ENCODE results near the gene AADAT.
"Not testable (repeated sequence)": the region's sequence is repeated elsewhere in the genome, so short reads cannot be mapped to it uniquely, and the experiment has no call there.

The AADAT gene

DNA sequence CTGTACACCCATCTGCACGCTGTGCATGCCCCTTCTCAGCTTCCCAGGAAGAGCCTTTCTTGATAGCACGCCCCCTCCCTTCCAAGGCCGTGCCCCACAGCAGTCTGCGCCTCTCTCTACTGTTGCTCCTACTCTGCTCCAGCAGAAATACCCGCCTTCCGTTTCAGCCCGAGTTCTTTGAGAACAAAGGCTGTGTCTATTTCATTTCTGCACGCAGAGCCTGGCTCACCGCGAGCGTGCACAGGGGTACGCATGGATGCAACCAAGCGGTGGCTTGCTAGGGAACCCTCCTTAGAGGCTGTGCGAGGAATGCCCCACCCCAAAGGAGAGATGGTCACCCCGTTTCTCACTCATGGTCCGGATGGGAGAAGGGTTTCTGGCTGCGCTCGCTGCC, 485 bp downstream of the AADAT start:
- no peak for FAIRE-seq

DNA sequence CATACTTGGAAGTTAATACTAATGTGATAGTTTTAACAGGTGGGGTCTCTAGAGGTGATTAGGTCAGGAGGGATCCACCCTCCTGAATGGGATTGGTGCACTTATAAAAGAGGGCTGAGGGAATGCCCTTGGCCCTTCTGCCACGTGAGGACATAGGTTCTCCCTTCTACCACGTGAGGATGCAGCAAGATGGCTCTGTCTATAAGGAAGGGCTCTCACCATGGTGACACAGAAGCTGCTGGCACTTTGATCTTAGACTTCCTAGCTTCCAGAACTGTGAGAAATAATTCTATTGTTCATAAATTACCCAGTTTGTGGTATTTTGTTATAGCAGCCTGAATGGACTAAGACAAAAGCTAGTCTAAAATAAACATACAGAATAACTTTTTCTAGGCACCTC, 1.0 kb downstream of the AADAT start:
- FAIRE-seq, result no peak

DNA sequence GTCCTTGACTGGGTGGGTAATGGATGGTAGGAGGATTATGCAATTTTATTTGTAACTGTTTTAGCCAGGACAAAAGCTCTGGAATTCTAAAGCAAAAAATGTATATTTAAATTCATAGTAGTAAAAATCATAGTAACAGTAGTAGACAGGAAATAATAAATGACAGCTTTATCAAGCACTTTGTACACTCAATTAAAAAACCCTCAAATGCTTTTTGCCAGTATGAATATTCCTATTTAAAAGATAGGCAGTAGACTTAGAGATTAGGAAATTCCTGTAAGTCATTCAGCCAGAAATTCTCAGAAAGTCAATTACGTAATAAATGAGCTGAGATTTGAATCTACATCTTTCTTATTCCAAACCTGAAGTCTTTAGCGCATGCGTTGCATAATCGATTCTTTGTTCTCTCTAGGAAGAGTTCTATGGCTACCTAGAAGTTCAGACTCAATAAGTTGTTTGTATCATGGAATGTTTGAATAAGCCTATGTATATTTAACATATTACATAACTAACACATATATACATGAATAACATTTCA, 2.5 kb downstream of the AADAT start:
- no peak for FAIRE-seq

DNA sequence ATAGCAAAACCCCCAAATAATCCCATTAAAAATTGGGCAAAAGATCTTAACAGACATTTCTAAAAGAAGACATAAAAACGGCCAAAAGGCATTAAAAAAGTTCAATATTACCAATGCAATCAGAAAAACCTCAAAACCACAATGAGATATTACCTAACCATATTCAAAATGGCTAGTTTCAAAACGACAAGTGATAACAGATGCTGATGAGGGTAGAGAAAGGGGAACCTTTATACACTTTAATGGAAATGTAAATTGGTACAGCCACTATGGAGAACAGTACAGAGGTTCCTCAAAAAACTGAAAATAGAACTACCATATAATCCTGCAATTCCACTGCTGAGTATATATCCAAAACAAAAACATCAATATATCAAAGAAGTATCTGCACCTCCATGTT, 6.2 kb downstream of the AADAT start:
- no peak for FAIRE-seq

DNA sequence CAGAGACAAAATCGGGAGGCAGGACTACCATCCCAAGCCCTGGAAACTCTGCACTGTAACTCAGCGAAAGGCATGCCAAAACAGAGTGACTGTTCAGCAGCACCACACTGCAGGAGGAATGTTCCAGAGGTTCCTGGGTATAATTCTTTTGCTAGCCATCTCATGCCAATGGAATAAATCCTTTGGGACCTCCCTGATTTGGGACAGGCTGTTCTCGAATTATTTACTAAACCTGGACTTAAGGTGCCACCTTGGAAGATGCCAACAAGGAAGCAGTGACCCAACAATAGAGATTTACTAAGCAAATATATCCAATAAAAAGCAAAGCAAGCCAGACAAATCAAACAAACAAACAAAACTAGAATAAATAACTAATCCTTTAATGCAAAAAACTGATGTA, 9.3 kb downstream of the AADAT start:
- FAIRE-seq, result no peak

DNA sequence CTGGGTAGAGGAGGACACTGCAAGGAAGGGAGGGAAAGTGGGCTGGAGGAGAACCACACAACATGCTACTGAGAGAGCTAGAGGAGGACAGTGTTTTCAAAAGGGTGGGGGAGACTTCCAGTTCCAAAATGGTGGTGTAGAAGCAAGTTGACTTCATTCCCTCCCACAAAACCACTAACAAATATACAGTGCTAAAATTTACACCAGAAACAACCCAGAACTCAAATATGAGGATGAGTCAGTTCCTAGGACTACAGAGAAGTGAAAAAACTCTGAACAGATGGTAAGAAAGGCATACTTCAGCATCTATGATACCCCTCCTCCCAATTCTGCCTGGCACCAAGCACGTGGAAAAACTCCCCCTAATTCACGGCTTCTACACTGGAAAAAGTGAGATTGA, 9.8 kb downstream of the AADAT start:
- FAIRE-seq, result no peak

DNA sequence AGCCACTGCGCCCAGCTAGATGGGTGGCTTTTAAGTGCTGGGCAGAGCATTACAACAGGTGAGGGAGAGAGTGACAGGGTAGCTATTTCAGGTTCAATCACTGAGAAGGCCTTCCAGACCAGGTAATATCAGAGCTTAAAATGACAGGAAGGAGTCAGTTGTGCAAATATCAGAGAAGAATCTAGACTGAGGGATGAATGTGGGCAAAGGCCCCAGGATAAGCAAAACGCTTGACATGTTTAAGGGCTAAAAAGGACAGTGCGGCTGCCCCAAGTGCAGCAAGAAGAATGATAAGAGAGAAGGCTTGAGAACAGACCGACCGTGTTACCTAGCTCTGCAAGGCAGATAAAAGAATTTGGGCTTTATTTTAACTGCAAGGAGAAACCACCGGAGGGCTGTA, 18.6 kb downstream of the AADAT start:
- no peak for FAIRE-seq

DNA sequence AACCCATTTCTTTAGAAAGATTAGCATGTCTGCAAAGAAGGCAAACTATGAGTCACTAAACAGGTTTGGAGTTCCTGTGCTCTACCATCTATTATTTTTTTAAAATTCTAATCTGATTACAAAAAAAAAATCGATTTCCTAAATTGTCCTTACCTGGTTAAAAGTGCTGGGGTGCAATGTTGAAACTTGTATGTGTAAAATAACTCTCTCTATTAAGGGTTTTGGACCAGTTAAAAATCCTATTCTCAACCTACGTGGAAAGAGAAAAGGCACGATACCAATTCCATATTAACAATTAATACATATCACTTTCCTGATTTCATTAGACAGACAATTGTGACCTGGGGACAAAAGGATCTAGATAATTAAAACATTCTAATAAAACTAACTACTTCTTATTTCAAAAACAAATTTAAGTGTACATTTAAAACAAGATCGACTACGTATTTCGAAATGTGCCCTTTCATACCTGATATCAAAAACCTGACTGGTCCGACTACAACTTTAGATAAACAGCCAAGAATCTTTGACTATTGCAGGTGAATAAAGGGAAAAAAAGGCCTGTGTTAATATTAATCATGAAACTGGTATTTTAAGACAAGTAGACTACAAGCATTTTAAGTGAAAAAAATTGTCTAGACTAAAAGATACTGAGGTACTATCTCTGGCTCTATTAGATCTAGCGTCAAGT, 21.2 kb downstream of the AADAT start:
- FAIRE-seq, result no peak

DNA sequence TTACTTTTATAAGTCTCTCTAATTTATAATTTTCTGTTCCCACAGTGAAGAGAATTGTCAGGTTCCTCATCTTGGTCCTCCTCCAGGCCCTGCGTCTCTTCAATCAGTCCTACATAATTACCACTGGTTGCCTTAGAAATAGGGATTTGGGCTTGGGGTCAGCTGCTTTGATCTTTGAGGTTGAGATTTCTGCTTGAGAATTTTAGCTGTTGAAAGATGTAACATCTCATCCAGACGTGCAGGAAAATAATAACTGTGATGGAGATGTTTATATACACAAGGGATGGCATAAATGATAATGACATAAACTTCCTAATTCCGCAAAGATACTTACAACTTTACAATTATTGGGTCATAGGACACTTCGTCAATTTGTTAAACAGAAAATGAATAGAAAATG, 30.3 kb downstream of the AADAT start:
- no peak for FAIRE-seq

DNA sequence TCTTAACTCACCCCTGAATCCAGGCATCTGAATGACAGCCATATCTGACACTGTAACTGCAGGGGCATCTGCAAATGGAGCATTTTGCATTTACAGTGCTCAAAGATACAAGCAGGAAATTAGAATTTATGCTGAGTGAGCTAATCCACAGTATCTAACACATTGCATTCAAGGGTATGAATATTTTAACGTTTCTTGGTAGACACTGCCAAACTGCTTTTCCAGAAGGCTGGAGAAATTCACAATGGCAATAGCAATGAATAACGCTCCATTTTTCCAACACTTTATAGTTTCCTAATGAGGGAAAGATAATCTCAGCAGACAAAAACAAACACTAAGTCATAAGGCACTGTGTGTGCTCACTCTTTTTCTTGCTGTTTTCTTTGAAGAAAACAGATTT, 30.9 kb downstream of the AADAT start:
- no peak for FAIRE-seq

DNA sequence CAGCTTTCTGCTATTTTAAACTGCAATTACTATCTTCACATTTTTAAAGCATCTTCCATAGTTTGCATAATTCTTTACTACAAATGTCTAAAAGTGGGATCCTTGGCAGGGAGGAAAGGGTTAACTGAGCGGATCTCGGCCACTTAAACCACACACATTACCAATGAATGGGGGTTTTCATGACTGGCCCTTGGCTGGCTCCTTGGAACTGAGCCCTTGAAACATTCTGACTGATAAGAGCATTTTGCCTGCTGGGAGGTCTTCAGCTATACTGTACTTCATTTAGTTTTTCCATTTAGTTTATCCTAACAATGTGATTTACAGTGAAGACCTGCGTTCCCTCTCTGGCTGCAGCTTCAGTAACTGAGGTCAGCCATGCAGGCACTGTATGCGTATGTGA, 31.9 kb downstream of the AADAT start:
- FAIRE-seq, result no peak

DNA sequence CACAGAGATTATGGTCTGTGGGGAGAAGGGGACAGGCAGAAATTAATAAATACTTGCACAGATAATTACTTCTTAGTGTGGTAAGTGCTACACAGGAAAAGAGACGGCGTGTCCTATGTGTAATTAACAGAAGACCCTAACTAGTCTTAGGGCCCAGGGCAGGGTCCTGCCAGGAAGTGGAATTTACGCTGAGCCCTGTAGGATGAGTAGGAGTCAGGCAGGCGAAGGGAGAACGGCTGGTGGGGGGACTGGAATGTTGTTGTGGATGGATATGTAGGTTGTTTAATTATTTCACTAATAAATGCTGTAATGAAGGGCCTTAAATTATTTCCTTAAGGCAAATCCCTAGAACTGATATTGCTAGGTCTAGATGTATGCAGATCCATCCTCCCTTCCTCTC, 36.8 kb downstream of the AADAT start:
- FAIRE-seq, result no peak

DNA sequence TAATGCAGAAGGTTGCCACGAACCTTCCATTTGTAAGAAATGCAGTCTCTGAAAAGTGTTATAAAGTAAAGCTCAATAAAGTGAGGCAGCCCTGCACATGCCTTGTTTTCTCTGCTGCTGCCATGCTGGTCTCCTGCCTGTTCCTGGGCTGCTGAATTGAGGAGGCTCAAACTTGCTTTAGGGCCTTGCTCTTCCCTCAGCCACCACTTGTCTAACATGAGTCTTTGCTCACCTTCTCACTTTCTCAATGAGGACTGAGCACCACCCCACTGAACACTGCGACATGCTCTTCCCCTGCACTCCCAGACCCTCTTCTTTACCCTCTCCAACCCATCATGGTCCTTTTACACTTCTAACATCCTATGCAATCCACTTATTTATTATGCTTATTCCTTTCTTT, 38.4 kb downstream of the AADAT start:
- no peak for FAIRE-seq

DNA sequence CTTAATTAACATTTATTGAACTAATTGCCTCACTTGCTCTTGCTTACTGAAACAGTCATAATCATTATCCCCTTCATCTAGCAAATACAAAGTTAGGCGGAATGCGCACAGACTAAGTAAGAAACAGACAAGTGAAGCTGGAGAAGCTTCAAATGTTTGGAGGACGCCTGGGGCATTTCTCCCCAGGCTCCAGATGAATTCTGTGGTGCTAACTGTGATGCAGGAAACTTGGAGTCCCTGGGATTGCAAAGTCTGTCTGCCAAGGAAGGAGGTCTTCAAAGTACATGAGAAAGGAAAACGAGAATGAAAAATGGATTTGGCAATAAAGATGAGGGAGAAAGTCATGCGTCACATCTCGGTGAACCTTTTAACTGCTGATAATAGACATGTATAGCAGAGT, 40.0 kb downstream of the AADAT start:
- no peak for FAIRE-seq

DNA sequence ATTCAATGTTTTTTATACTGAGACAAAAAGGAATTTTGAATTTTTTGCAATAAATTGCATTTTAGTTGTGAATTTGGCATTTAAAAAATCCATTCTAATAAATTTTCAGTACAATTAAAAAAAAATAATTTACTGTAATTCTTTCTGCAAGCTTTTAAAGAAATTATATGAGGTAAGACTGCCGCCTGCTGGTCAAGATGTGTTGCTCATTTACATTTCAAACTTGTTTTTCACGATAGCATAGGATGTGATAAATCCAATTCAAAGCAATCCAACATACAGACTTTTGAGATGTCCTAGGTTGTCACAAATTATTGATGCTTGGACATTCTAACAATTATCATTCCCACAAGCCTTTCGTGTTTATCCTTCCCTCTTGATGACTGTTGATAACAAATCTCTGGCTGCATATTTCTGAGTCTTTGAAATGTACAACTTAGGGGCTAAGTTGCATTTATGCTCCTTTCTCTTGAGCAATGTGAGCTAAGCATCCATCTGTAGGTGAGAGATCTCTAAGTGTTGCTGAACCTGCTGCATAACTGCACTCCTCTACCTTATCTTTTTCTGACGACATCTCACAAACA, 41.9 kb downstream of the AADAT start:
- peak; percentile 95 for FAIRE-seq

DNA sequence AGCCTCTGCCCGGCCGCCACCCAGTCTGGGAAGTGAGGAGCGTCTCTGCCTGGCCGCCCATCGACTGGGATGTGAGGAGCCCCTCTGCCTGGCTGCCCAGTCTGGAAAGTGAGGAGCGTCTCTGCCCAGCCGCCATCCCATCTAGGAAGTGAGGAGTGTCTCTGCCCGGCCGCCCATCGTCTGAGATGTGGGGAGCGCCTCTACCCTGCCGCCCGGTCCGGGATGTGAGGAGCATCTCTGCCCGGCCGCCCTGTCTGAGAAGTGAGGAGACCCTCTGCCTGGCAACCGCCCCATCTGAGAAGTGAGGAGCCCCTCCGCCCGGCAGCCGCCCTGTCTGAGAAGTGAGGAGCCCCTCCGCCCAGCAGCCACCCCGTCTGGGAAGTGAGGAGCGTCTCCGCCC, 43.6 kb downstream of the AADAT start:
- FAIRE-seq, result not testable (repeated sequence)

DNA sequence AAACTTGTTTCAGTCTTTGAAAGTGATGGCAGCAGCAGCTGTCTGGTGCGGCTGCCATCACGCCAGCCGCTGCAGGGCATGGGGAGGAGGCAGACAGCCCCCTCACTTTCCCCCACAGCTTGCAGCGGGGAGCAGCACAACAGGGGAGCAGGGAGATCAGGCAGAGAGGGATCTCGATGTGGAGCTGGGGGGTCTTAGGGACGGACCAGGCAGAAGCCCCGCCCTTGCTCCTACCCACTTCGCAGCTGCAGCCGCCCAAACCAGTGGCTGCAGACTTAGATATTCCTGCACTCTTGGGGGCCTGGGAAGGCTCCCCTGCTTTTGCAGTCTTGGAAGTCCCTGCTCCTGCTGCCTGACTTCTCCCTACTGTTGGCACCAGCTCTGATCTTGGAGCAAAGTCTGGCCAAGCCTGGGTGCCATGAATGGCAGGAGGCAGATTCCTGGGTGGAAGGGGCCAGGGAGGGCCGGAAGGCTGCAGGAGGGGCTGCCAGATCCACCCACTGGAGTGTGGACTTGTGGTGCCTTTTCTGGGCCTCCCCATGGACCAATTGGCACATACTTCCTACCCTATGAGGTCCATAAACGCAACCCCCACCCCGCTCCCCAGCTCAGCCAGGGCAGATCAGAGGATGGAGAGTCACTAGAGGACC, 49.6 kb downstream of the AADAT start:
- FAIRE-seq, result no peak

DNA sequence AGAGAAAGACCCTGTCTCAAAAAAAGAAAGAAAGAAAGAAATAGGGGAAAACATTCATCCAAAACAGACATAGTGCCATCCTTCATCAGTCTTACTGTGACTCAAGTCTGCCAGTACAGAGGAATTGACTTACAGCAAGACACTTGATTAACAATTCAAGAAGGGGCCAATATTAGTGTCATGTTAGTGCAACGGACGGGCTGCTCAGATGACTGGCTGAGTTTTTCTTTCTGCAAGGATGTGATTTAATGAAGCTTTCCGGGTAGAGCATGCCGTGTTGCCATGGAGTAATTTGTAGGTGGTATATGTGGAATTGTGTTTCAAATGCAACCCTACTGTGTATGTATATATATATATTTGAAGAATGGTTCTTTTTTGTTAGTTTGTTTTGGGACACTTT, 51.0 kb downstream of the AADAT start:
- no peak for FAIRE-seq

DNA sequence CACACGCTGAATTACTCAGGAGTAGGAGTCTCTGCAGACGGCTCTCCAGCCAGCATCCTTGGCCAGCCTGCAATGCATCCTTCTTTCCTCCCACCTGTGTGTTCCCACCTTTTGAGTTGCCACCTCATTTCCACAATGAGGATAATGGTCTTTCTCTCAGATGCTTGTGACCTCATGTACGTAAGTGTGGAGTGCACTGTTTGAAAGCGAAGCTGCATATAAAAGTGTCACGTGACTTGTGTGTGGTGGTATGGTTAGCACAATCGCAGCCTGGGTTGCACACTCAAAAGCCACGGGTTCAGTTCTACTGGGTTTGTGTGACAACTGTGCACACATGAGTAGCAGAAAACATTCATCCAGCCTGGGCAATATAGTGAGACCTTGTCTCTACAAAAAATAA, 51.5 kb downstream of the AADAT start:
- FAIRE-seq, result no peak

DNA sequence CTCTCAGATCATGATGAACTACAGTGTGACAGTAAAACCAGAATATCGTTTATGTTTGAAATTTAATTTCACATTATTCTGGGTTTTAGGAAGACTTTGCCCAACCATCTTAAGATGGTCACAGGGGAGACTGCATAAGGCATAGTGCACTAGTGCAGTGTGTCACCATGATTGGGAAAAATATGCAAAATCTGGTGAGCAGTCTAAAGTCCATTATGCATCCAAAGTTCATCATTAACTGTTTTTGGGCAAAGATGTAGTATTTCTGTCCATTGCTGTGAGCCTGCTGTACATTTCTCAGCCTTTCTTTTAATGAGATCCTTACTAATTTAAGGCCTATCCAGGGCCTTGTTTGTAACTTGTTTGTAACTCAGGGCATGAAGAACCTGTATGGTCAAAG, 52.3 kb downstream of the AADAT start:
- no peak for FAIRE-seq

DNA sequence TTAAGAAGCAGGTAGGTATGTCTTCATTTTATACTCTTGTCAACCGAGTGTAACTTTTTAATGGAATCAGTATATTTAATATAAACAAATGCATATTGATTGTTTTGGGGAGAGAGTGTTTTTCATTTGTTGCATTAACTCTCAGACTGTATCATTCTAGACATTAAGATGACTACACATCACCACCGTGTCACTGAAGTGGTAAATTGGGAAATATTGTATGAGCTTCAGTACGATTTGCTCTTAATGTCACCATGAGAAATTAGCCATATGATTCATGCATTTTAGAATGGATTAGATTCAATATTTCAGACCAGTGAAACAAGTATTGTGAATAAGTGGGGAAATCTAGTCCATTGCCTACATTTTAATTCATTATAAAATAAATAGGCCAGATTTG, 53.9 kb downstream of the AADAT start:
- no peak for FAIRE-seq

DNA sequence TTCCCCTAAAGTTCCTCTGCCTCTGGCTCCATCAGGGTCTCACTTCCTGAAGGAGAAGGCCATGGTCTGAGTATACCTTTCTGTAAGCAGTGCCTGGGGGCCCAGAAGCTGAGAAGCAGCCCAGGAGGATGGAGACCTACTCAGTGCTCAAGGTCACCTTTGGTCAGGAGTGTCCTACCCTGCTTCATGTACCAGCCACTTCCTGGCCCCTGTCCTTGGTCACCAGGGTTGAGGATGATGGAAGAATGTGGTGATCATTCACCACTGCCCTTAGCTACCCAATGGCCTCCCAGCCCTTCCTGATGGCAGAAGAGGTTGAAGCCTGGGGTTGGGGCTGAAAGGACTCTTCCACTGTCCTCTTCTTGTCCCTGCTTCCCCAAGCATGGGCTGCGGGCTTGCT, 54.5 kb downstream of the AADAT start:
- no peak for FAIRE-seq

DNA sequence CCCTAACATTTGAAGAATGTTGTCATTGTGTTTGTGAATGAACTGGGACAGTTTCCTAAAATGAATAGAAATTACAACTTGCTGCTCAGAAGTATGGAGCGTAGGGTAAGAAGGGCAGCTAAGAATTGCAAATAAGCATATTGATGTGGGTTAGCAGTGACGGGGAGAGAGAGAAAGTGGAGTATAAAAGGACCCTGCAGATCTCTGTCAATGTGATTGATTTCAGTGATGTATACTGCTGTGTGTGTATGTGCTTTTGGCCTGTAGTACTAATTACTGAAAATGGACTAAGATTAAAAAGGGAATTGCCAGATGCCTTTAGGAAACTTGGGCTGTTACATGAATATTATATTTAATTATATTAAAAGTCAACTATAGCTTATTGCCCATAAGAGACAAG, 55.8 kb downstream of the AADAT start:
- no peak for FAIRE-seq

DNA sequence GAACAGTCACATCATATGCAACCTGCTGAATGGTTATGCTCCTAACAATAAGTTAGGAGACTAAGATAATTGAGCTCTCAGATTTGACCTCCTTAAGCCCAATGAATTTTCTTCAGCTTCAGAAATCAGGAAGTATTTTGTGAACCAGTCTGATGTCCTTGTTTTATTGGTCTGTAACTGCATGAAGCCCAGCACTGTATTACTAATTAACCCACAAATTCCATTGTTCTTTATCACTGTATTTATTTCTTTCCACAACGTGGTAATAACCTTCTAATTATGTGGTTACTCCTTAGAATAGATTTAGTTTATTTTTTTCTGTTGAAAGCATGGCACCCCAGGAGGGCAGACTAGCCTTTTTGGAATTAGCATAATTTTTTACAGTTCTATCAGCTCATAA, 59.6 kb downstream of the AADAT start:
- FAIRE-seq, result no peak
